Sigmoid colon (tissue), 7 donors: ENCODE measurements around the gene ADA. TPM values are rescaled to one million over a fixed set of nuclear protein-coding genes. Genes with fewer than 3 reads are reported as not detected.
A peak's percentile ranks its signal among the peaks of the same experiment; 100 is the strongest.
"Not testable (repeated sequence)": the region's sequence is repeated elsewhere in the genome, so short reads cannot be mapped to it uniquely, and the experiment has no call there.

Experiments
- DNase-seq: peaks from one replicate; pipeline ENCODE4 v3.0.0-alpha.2; 2019
- H3K27ac ChIP-seq, 4 donors: fragments of 200-600 bp; sonication (generic); one replicate each; pipeline ENCODE4 v1.5.1; 2016 to 2019; ENCODE audit warnings: mild to moderate bottlenecking in 1 of 4
- H3K27me3 ChIP-seq, 3 donors: fragments of 200-600 bp; sonication (generic); one replicate each; pipeline ENCODE4 v1.5.1; 2019; ENCODE audit warnings: mild to moderate bottlenecking in 1 of 3
- H3K36me3 ChIP-seq, 4 donors: fragments of 200-600 bp; sonication (generic); one replicate each; pipeline ENCODE4 v1.5.1; 2016 to 2019
- H3K4me1 ChIP-seq, 4 donors: fragments of 200-600 bp; sonication (generic); one replicate each; pipeline ENCODE4 v1.5.1; 2017 to 2019
- H3K4me3 ChIP-seq, 4 donors: fragments of 200-600 bp; sonication (generic); one replicate each; pipeline ENCODE4 v1.5.1; 2017 to 2019; ENCODE audit warnings: mild to moderate bottlenecking in 2 of 4, moderate library complexity in 1 of 4
- H3K9me3 ChIP-seq, 4 donors: fragments of 200-600 bp in 3 of 4; sonication (generic) in 3 of 4; one replicate each; pipeline versions ENCODE4 v1.5.1 to v1.6.1; 2013 to 2019
- EP300 ChIP-seq, 4 donors: sonication (generic); formaldehyde crosslinking; IDR thresholded peaks; one replicate each; pipeline ENCODE4 v1.6.1; 2017; ENCODE audit warnings: antibody characterized with exemption in 4 of 4
- POLR2A ChIP-seq, 2 donors: fragments of 450-650 bp; IDR thresholded peaks; one replicate each; pipeline ENCODE4 v1.6.1; 2016; ENCODE audit warnings: antibody characterized with exemption in 2 of 2, mild to moderate bottlenecking in 2 of 2, moderate library complexity in 2 of 2
- POLR2AphosphoS5 ChIP-seq, 4 donors: sonication (generic); formaldehyde crosslinking; IDR thresholded peaks; one replicate each; pipeline ENCODE4 v1.6.1; 2017; ENCODE audit warnings: antibody characterized with exemption in 4 of 4
- WGBS, 2 donors: extraction: QIAGEN DNeasy Blood & Tissue Kit; methylation state at CpG; one replicate each; pipeline ENCODE4 v1.1.7; 2013; 5-methylcytosine and 5-hydroxymethylcytosine counted together
- intact Hi-C: fragments of 100-400 bp; cut with DNase I; formaldehyde crosslinking; loops from one replicate; pipeline ENCODE4 v1.15.1; 2023
- polyA plus RNA-seq, 3 donors: library from polyadenylated mRNA; stranded (reverse); fragments of 200-250 nt; gene quantifications; one replicate each; pipeline ENCODE4 v1.2.3, GENCODE V29; 2013
- total RNA-seq, 4 donors: library from RNA; depleted of rRNA; stranded (reverse); fragments of >200 nt; gene quantifications; one replicate each; pipeline ENCODE4 v1.1.0, GENCODE V29; 2016
- TF ChIP-seq, protein P1 (sequence below), 4 experiments: fragments of 450-650 bp in 3 of 4; fragments of 200-600 bp in 1 of 4; IDR thresholded peaks; one replicate each; pipeline ENCODE4 v1.5.1; 2016 to 2019; ENCODE audit warnings: antibody characterized with exemption in 4 of 4, mild to moderate bottlenecking in 3 of 4, moderate library complexity in 2 of 4
- donor health status: healthy with polysubstance abuse.
- donor health status: Bipolar disorder and iron deficiency.
- donor health status: healthy.

Gene ADA
- total and polyA plus RNA-seq, 7 donors, result 2.5 to 17.1 (median 11.1) TPM

DNA sequence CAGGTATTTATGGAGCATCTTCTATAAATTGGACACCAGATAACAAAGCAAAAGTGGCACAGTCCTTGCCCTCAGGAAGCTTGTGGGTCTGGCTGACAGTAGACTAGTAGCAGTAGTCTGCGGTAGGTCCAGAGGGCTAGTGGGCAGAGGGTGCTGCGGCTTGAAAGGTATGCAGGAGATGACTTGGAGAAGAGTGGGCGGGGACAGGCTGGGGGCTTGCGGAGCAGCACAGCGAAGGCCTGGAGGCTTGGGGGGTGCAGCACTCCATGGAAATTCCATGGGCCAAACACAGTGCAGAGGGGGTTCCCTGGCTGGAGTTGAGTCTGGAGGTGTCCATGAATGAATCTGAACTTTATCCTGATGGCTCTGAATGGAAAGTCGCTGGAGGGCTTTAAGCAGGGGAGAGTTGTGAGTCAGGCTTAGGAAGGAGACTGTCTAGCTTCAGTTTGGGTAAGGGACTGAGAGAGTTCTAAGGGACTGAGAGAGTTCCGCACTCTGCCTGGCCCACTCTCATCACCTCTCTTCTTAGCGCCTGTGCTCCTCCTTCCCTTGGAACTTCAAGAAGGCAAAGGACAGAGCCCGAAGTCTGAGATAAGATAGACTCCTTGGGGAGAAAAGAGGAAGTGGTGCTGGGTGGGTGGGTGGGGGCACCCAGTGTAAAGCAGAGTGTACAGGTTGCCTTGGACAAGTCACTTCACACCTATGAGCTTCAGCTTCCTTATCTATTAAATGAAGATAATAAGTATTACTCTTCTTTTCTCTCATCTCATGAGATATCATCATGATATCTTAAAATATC lies 60.3 kb downstream of the ADA start:
- Histone ChIP-seq H3K36me3 (peaks cover 0 to 29% (median 21%) of the 10 kb centered on the region in 4 donors), H3K27ac (peak overlapping the region in 3 of 4 donors; percentile 92 to 95 (median 92)), H3K27me3 (no peaks in the 10 kb centered on the region), H3K4me3 (no peak overlapping the region), H3K4me1 (peaks cover 0 to 82% (median 47%) of the 10 kb centered on the region in 4 donors), H3K9me3 (no peaks in the 10 kb centered on the region)
- no peak for DNase-seq
- WGBS, 2 donors, result 87 to 94% methylated on average over 9 of the region's 9 CpGs
- intact Hi-C loops, result no loop called here
- TF ChIP-seq POLR2AphosphoS5 (IDR thresholded peaks at IDR 0.05) (no peak), POLR2A (IDR thresholded peaks at IDR 0.05) (no peak), EP300 (IDR thresholded peaks at IDR 0.05) (no peak)
- TF ChIP-seq, protein P1, sequence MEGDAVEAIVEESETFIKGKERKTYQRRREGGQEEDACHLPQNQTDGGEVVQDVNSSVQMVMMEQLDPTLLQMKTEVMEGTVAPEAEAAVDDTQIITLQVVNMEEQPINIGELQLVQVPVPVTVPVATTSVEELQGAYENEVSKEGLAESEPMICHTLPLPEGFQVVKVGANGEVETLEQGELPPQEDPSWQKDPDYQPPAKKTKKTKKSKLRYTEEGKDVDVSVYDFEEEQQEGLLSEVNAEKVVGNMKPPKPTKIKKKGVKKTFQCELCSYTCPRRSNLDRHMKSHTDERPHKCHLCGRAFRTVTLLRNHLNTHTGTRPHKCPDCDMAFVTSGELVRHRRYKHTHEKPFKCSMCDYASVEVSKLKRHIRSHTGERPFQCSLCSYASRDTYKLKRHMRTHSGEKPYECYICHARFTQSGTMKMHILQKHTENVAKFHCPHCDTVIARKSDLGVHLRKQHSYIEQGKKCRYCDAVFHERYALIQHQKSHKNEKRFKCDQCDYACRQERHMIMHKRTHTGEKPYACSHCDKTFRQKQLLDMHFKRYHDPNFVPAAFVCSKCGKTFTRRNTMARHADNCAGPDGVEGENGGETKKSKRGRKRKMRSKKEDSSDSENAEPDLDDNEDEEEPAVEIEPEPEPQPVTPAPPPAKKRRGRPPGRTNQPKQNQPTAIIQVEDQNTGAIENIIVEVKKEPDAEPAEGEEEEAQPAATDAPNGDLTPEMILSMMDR (IDR thresholded peaks at IDR 0.05), result no peak

DNA sequence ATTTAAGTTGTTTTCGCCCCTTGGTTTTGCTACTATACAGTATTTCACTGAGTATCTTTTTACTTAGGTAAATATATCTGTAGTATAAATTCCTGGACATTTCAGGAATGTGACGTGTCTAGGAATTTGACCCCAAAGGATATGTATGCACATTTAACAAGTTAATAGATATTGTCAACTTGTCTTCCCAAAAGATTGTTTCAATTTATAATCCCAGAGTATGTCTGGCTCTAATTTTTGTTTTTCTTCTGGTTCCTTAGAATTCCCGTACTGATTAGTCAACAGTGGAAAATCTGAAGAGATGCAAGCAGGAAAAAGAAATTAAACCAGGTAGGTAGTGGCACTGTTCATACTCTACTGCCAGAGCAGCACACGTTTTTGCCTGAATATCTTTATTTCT lies 62.0 kb downstream of the ADA start:
- peaks cover 0 to 29% (median 21%) of the 10 kb centered on the region in 4 donors for H3K36me3 ChIP-seq

DNA sequence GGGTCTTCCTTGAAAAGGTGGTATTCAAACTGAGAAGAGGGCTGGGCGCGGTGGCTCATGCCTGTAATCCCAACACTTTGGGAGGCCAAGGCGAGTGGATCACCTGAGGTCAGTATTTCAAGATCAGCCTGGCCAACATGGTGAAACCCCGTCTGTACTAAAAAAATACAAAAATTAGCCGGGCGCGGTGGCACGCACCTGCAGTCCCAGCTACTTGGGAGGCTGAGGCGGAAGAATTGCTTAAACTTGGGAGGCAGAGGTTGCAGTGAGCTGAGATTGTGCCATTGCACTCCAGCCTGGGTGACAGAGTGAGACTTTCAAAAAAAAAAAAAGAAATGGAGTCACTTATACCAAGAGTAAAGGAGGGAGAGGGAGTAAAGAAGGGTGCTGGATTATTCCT lies 63.2 kb downstream of the ADA start:
- H3K9me3 ChIP-seq, DNase-seq, intact Hi-C loops, H3K4me3 ChIP-seq, H3K27me3 ChIP-seq: not testable (repeated sequence)
- H3K27ac ChIP-seq, result peak overlapping the region in 3 of 4 donors; percentile 12 to 95 (median 92)
- peaks cover 0 to 82% (median 51%) of the 10 kb centered on the region in 4 donors for H3K4me1 ChIP-seq
- peaks cover 0 to 29% (median 21%) of the 10 kb centered on the region in 4 donors for H3K36me3 ChIP-seq
- 88 to 97% methylated on average over 9 of the region's 9 CpGs for WGBS, 2 donors

More for the DNA sequence above, 62.0 kb downstream of the ADA start:
- WGBS, 2 donors, result 90 to 91% methylated on average over 4 of the region's 4 CpGs
- no peaks in the 10 kb centered on the region for H3K9me3 ChIP-seq
- intact Hi-C loops, result no loop called here
- H3K4me1 ChIP-seq, result peaks cover 0 to 82% (median 51%) of the 10 kb centered on the region in 4 donors
- no peak for TF ChIP-seq POLR2A (IDR thresholded peaks at IDR 0.05)
- TF ChIP-seq POLR2AphosphoS5 (IDR thresholded peaks at IDR 0.05), result no peak
- TF ChIP-seq, protein P1 (IDR thresholded peaks at IDR 0.05), result no peak
- no peak for TF ChIP-seq EP300 (IDR thresholded peaks at IDR 0.05)
- peak overlapping the region in 3 of 4 donors; percentile 27 to 95 (median 92) for H3K27ac ChIP-seq
- H3K27me3 ChIP-seq, result no peaks in the 10 kb centered on the region
- no peak for DNase-seq
- H3K4me3 ChIP-seq, result no peak overlapping the region

DNA sequence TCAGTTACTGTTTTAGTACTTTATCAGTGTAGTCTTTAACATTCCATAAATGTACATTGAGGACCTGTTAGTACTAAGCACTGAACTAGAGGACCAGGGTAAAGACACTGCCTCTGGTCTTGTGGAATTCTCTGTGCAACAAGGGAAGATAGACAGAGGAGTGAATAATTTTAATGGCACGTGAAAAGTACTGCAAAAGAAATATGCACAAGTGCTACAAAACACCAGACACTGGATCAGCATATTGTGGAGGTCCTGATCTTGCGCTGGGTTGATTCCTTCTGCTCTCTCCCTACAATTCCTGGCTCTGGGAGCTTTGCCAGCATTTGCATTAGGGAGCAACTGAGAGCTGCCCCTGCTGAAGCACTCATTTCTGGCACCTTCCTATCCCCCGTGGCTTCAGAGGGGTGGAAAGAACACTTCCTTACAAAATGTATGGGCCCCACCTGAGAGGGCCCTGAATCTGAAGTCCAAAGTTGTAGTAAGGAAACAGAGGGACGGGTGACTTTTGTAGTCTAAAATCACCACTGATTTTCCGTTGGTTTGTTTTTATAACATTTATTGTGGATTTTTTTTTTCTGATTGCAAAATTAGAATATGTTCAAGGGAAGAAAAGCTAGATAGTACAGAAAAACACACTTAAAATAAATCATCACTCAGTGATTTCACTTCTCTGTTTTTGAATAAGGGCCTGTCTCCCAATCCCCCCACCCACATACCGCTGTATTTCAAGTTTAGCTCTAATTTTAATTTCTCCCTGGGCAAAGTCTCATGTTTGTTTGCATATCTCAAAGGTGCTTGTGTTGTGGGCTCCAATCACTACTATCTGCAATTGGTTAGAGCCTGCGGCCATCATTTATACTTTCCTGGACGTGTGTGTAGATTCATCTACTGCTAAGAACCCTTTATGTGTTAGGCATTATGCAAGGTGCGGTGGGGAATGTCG lies 64.2 kb downstream of the ADA start:
- H3K36me3 ChIP-seq, result peaks cover 0 to 24% (median 20%) of the 10 kb centered on the region in 4 donors
- H3K9me3 ChIP-seq, result no peaks in the 10 kb centered on the region
- no peaks in the 10 kb centered on the region for H3K27me3 ChIP-seq
- H3K27ac ChIP-seq, result peak overlapping the region; percentile 79 to 95 (median 90)
- H3K4me3 ChIP-seq, result no peak overlapping the region
- 71 to 81% methylated on average over 10 of the region's 10 CpGs for WGBS, 2 donors
- no peak for DNase-seq
- no peak for TF ChIP-seq POLR2AphosphoS5 (IDR thresholded peaks at IDR 0.05)
- TF ChIP-seq EP300 (IDR thresholded peaks at IDR 0.05), result no peak
- no peak for TF ChIP-seq POLR2A (IDR thresholded peaks at IDR 0.05)
- TF ChIP-seq, protein P1 (IDR thresholded peaks at IDR 0.05), result no peak
- peaks cover 0 to 87% (median 60%) of the 10 kb centered on the region in 4 donors for H3K4me1 ChIP-seq
- intact Hi-C loops, result no loop called here
